AG04449 (cell line): ENCODE results near the gene MMRN1.

Source experiments
- CTCF ChIA-PET: fragments of 350-600 bp; formaldehyde crosslinking; extraction: SDS; loops from one replicate; lab custom pipeline; 2021; ENCODE audit warnings: antibody characterized with exemption; lab: Yijun Ruan, JAX
- POLR2A ChIA-PET: fragments of 400-600, 350-600 bp; formaldehyde crosslinking; extraction: SDS; loops from one replicate; lab custom pipeline; 2020; ENCODE audit warnings: antibody characterized with exemption, inconsistent platforms; lab: Yijun Ruan, JAX
- DNase-seq: peaks from one replicate; pipeline ENCODE4 v3.0.0-alpha.2; 2010; ENCODE audit warnings: low read depth, low spot score
- H3K4me3 ChIP-seq: 2 replicates; pipeline ENCODE4 v1.5.1; 2011; ENCODE audit warnings: low read depth, mild to moderate bottlenecking, control low read depth, low read length
- TF ChIP-seq, protein P1 (sequence below): IDR thresholded peaks from one replicate; pipeline ENCODE4 v1.5.1; 2011; ENCODE audit warnings: mild to moderate bottlenecking, moderate library complexity, low read length, control low read depth, inconsistent platforms; ENCODE audit not compliant: insufficient read depth; ENCODE audit errors: missing control alignments

Gene MMRN1

DNA sequence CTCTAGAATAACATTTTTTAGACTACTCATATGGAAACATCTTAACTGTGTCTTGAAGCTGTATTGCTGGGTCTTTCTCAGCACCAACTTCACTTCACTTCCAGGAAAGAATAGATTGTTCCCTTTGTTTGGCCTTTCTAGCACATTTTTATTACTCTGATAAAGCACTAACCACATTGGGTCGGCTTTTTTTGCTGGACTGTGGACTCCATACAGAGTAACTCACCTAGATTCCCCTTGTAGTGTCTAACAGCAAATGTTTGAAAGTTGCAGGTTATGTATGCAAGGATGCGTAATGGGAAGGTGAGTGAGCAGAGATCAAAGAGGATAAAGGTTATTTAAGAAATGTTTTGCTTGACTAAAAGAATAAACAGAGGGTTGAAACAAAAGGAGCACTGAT is 101.2 kb downstream of the MMRN1 start:
- TF ChIP-seq, protein P1, sequence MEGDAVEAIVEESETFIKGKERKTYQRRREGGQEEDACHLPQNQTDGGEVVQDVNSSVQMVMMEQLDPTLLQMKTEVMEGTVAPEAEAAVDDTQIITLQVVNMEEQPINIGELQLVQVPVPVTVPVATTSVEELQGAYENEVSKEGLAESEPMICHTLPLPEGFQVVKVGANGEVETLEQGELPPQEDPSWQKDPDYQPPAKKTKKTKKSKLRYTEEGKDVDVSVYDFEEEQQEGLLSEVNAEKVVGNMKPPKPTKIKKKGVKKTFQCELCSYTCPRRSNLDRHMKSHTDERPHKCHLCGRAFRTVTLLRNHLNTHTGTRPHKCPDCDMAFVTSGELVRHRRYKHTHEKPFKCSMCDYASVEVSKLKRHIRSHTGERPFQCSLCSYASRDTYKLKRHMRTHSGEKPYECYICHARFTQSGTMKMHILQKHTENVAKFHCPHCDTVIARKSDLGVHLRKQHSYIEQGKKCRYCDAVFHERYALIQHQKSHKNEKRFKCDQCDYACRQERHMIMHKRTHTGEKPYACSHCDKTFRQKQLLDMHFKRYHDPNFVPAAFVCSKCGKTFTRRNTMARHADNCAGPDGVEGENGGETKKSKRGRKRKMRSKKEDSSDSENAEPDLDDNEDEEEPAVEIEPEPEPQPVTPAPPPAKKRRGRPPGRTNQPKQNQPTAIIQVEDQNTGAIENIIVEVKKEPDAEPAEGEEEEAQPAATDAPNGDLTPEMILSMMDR: no peak
- H3K4me3 ChIP-seq: no peak overlapping the region
- POLR2A ChIA-PET: no interaction called here
- CTCF ChIA-PET: no interaction called here
- no peak for DNase-seq

DNA sequence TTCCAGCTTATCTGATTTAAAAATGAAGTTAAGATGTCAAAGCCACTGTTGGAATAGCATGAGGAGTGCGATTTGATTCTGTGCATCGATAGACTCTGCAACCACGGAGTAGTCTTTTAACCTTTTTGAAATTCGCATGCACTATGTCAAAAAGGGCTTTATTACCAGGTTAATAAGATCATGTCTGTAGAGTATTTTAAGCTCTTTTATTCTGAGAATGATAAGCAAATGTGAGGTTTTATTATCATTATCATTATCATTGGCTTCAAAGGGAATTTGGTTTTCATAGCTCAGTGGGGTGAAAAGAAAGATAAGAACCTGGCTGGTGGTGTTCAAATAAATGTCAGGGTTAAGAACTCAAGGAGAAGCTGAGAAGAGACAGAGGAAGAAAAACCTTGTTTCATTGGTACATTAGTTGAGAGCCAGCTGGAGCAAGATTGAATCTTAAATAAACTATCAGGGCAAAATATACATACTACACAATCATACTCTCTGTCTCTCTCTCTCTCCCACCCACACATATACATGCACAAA is 102.6 kb downstream of the MMRN1 start:
- no peak overlapping the region for H3K4me3 ChIP-seq
- TF ChIP-seq, protein P1: no peak
- DNase-seq: no peak
- CTCF ChIA-PET: no interaction called here
- POLR2A ChIA-PET: no interaction called here

DNA sequence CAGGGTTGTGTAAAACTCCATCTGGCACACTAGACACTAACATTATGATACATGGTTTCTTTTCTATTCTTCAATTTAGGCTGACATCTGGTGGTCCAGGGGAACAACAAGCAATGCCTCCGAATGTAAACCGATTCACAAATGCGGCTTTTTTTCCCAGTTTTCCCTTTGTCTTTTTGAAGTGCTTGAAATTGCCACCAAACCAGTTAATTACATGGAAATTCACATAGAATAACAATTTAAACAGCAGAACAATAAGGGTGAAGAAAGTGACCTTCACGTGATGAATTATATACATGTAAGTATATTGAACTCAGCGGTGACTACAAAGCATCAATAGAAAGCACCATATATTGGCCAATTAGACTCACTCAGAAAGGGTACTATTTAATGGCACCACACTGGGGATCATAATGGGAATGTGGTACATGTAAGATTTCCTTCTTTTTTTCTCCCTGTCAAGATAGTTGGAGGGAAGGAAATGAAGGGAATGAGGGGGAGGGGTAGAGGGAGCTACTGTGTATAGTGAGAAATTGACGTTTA is 103.9 kb downstream of the MMRN1 start:
- no peak for DNase-seq
- no peak overlapping the region for H3K4me3 ChIP-seq
- TF ChIP-seq, protein P1: no peak
- CTCF ChIA-PET: no interaction called here
- POLR2A ChIA-PET: no interaction called here

DNA sequence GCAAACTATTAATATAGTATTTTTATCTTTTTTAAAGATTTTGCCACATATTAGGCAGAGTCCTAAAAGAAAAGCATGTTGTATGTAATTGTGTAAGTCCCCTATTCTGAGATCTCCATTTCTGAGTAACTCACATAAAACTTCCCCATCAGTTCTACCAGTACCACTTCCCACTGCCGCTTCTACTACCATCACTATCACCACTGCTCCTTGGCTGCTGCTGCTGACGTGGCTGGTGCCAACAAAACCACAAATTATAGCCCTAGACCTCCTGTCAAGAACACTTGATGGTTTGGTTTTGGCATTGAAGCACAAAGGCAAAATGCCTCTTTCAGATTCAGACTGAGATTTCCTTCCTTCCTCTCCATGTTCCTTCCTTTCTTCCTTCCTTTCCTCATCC is 106.4 kb downstream of the MMRN1 start:
- TF ChIP-seq, protein P1: no peak
- DNase-seq: no peak
- CTCF ChIA-PET: no interaction called here
- POLR2A ChIA-PET: no interaction called here
- H3K4me3 ChIP-seq: no peak overlapping the region

DNA sequence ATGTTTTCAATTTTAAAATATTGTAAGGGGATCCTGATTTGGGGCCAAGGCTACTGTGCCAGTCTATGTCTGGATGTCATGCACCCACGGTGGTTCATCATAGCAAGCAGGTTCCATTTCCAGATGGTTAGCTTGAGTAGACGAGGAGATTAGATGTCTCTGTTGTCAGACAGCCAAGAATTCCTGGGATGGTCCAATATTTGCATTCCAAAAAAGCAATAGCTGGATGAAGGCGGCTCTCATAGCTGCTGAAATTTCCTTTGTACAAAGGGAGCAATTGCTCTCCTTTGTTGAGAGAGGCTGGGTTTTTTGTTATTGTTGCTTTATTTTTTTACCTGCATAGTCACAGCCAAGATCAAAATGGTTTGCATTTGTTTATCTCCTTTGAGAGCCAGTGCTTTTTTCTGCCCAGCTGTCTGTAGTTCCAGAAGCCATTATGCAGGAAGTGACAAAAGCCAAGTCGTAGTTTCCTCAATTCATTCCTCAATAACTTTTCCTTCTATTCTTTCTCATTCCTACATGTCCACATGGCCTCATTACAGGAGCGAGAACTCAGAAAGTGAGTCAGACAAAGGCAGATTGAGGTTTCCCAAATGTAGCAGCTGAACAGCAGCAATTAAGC is 107.9 kb downstream of the MMRN1 start:
- POLR2A ChIA-PET: no interaction called here
- TF ChIP-seq, protein P1: no peak
- DNase-seq: no peak
- CTCF ChIA-PET: no interaction called here
- H3K4me3 ChIP-seq: no peak overlapping the region
